A549 (cell line): ENCODE data around the gene HAUS1.

Source experiments
- CEBPB ChIP-seq, 2 experiments: fragments of >200 bp in 1 of 2; sonication (Bioruptor Twin) in 1 of 2; formaldehyde crosslinking in 1 of 2; IDR thresholded peaks; 2 replicates each; pipeline ENCODE4 v1.6.1; 2012 to 2016
- EP300 ChIP-seq, 2 experiments: fragments of >200 bp; sonication (Bioruptor Twin); formaldehyde crosslinking; IDR thresholded peaks; 2 replicates in 1 of 2; 3 replicates in 1 of 2; pipeline ENCODE4 v1.6.1; 2016 to 2017
- GATA3 ChIP-seq: IDR thresholded peaks from 2 replicates; pipeline ENCODE4 v1.6.1; 2012; ENCODE audit warnings: borderline replicate concordance
- JUN ChIP-seq, 2 experiments: fragments of >200 bp; sonication (Bioruptor Twin); formaldehyde crosslinking; IDR thresholded peaks; 2 replicates in 1 of 2; 3 replicates in 1 of 2; pipeline ENCODE4 v1.6.1; 2016 to 2017
- JUNB ChIP-seq: fragments of >200 bp; sonication (Bioruptor Twin); formaldehyde crosslinking; IDR thresholded peaks from 2 replicates; pipeline ENCODE4 v1.6.1; 2016
- POLR2A ChIP-seq: IDR thresholded peaks from 2 replicates; pipeline ENCODE4 v1.6.1; 2012; ENCODE audit warnings: mild to moderate bottlenecking, low read length
- REST ChIP-seq: fragments of 200-600 bp; sonication (generic); IDR thresholded peaks from 2 replicates; pipeline ENCODE4 v1.6.1; 2016; ENCODE audit warnings: antibody characterized with exemption, mild to moderate bottlenecking, moderate library complexity
- RFX5 ChIP-seq: fragments of 450-650 bp; IDR thresholded peaks from 2 replicates; pipeline ENCODE4 v1.7.1; 2014; ENCODE audit warnings: antibody characterized with exemption, mild to moderate bottlenecking, moderate library complexity
- TF ChIP-seq, protein P1 (sequence below): fragments of >200 bp; sonication (Bioruptor Twin); formaldehyde crosslinking; IDR thresholded peaks from 3 replicates; pipeline ENCODE4 v1.5.1; 2016

GRCh38 chr18:46155641-46156051 is 51.5 kb downstream of the HAUS1 start:
- TF ChIP-seq RFX5 (no peak), CEBPB (IDR thresholded peaks at IDR 0.05) (peak in 1 of 2 experiments; percentile 20; a peak in 1 of 4 replicates), JUNB (no peak), POLR2A (no peak), EP300 (IDR thresholded peaks at IDR 0.05) (no peak), REST (no peak), JUN (IDR thresholded peaks at IDR 0.05) (no peak), GATA3 (peak; percentile 26; the same call in 1 of the 2 replicates)
- TF ChIP-seq, protein P1, sequence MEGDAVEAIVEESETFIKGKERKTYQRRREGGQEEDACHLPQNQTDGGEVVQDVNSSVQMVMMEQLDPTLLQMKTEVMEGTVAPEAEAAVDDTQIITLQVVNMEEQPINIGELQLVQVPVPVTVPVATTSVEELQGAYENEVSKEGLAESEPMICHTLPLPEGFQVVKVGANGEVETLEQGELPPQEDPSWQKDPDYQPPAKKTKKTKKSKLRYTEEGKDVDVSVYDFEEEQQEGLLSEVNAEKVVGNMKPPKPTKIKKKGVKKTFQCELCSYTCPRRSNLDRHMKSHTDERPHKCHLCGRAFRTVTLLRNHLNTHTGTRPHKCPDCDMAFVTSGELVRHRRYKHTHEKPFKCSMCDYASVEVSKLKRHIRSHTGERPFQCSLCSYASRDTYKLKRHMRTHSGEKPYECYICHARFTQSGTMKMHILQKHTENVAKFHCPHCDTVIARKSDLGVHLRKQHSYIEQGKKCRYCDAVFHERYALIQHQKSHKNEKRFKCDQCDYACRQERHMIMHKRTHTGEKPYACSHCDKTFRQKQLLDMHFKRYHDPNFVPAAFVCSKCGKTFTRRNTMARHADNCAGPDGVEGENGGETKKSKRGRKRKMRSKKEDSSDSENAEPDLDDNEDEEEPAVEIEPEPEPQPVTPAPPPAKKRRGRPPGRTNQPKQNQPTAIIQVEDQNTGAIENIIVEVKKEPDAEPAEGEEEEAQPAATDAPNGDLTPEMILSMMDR = no peak
